PFSK-1 (cell line): ENCODE measurements around the gene GALNTL6.

ENCODE experiments used
- FOXP2 ChIP-seq: optimal IDR thresholded peaks from 2 replicates; pipeline ENCODE3; 2011; ENCODE audit warnings: borderline replicate concordance, control low read depth, inconsistent platforms; ENCODE audit not compliant: insufficient read depth; ENCODE audit errors: extremely low read length, extremely low read depth
- POLR2AphosphoS5 ChIP-seq: IDR thresholded peaks from 2 replicates; pipeline ENCODE4 v1.6.1; 2012; ENCODE audit warnings: low read depth, mild to moderate bottlenecking, control low read depth, low read length, moderate library complexity
- SIN3A ChIP-seq: IDR thresholded peaks from 2 replicates; pipeline ENCODE4 v1.6.1; 2012; ENCODE audit warnings: mild to moderate bottlenecking, low read length, moderate library complexity, borderline replicate concordance; ENCODE audit not compliant: insufficient read depth
- TAF1 ChIP-seq: IDR thresholded peaks from 2 replicates; pipeline ENCODE4 v1.6.1; 2012; ENCODE audit warnings: low read length, control low read depth, borderline replicate concordance; ENCODE audit not compliant: insufficient read depth
- TF ChIP-seq, protein P1 (sequence below), 2 experiments: IDR thresholded peaks; 2 replicates each; pipeline versions ENCODE4 v1.6.1 to v1.8.0; 2011 to 2012; ENCODE audit warnings: low read depth in 2 of 2, low read length in 2 of 2, control low read depth in 1 of 2, inconsistent platforms in 1 of 2, mild to moderate bottlenecking in 1 of 2, moderate library complexity in 1 of 2; ENCODE audit not compliant: insufficient read depth in 1 of 2

GALNTL6 gene

GRCh38 chr4:172708184-172708583 lies 895.0 kb downstream of the GALNTL6 start:
- no peak for TF ChIP-seq SIN3A
- TF ChIP-seq POLR2AphosphoS5: no peak

- no peak for TF ChIP-seq TAF1
- no peak for TF ChIP-seq SIN3A
- TF ChIP-seq POLR2AphosphoS5: no peak
- TF ChIP-seq, protein P1, sequence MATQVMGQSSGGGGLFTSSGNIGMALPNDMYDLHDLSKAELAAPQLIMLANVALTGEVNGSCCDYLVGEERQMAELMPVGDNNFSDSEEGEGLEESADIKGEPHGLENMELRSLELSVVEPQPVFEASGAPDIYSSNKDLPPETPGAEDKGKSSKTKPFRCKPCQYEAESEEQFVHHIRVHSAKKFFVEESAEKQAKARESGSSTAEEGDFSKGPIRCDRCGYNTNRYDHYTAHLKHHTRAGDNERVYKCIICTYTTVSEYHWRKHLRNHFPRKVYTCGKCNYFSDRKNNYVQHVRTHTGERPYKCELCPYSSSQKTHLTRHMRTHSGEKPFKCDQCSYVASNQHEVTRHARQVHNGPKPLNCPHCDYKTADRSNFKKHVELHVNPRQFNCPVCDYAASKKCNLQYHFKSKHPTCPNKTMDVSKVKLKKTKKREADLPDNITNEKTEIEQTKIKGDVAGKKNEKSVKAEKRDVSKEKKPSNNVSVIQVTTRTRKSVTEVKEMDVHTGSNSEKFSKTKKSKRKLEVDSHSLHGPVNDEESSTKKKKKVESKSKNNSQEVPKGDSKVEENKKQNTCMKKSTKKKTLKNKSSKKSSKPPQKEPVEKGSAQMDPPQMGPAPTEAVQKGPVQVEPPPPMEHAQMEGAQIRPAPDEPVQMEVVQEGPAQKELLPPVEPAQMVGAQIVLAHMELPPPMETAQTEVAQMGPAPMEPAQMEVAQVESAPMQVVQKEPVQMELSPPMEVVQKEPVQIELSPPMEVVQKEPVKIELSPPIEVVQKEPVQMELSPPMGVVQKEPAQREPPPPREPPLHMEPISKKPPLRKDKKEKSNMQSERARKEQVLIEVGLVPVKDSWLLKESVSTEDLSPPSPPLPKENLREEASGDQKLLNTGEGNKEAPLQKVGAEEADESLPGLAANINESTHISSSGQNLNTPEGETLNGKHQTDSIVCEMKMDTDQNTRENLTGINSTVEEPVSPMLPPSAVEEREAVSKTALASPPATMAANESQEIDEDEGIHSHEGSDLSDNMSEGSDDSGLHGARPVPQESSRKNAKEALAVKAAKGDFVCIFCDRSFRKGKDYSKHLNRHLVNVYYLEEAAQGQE (IDR thresholded peaks at IDR 0.05; ENCODE audit: insufficient read depth in 1 of 2, low read depth in 2 of 2, low read length in 2 of 2): no peak
- no peak for TF ChIP-seq FOXP2
Observed at GRCh38 chr4:172709376-172709775, 896.2 kb downstream of the GALNTL6 start.

DNA sequence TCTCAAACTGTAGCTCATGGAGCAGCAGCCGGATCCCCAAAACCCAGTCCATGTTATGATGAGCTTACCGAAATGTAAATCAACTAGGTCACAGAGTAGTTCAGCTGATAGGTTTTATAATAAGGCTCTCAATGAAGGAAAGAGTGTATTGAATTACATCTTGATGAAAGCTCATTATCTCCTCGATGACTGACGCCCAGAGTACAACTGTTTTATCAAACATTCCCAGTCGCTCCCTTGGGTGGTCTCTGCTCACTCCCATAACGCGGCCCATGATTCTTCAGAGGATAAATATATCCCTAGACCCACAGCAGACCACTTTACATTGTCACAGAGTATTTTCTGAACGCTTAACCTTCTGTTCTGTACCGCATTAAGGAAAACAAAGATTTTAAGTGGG lies 903.1 kb downstream of the GALNTL6 start:
- TF ChIP-seq, protein P1 (IDR thresholded peaks at IDR 0.05; ENCODE audit: insufficient read depth in 1 of 2, low read depth in 2 of 2, low read length in 2 of 2): no peak

DNA sequence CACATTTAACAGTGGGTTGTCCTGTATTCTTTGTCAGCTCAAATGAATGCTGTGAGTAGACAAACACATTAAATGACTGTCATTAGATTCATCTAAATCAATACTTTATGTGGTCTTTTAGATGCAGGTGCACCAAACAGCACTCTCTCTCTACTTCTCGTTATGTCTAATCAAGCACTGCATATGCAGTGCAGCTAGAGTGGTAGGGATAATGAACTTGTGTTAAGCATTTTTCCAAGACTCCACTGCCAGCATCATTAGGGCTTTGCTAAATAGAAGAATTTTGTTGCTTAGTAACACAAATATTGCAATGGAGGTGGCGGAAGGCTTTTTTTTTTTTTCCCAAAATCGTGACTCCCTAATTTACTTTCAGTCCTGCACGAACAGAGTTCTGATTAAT lies 908.5 kb downstream of the GALNTL6 start:
- TF ChIP-seq TAF1 (no peak), FOXP2 (no peak), SIN3A (no peak), POLR2AphosphoS5 (no peak)
- TF ChIP-seq, protein P1 (IDR thresholded peaks at IDR 0.05; ENCODE audit: insufficient read depth in 1 of 2, low read depth in 2 of 2, low read length in 2 of 2): no peak

DNA sequence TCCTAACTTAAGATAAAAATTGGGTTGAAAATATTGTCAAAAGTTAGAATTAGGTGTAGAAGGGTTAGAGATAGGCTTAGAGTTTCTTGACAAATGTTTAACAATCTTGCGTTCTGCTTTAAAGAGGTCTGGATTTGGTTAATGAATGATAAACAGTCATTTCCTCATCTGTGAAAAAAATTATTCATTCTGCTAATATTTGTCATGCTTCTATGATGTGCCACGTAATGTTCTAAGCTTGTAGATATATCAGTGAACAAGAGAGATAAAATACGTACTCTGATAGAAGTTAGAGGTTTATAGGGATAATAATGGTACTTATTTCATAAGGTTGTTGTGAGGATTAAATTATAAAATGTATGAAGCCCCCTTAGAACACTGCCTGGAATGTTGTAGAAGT lies 912.4 kb downstream of the GALNTL6 start:
- TF ChIP-seq FOXP2: no peak
- TF ChIP-seq POLR2AphosphoS5: no peak
- TF ChIP-seq TAF1: no peak
- TF ChIP-seq, protein P1 (IDR thresholded peaks at IDR 0.05; ENCODE audit: insufficient read depth in 1 of 2, low read depth in 2 of 2, low read length in 2 of 2): no peak
- no peak for TF ChIP-seq SIN3A

GRCh38 chr4:172726001-172726423 lies 912.8 kb downstream of the GALNTL6 start:
- TF ChIP-seq, protein P1 (IDR thresholded peaks at IDR 0.05; ENCODE audit: insufficient read depth in 1 of 2, low read depth in 2 of 2, low read length in 2 of 2): no peak
- TF ChIP-seq FOXP2 (no peak), POLR2AphosphoS5 (no peak), SIN3A (no peak), TAF1 (no peak)
